Right ventricle myocardium superior (tissue), 1 donor: ENCODE results near the gene KIAA1217. TPM values are rescaled to one million over a fixed set of nuclear protein-coding genes. Genes with fewer than 3 reads are reported as not detected.
A peak's percentile ranks its signal among the peaks of the same experiment; 100 is the strongest.
"Not testable (repeated sequence)": the region's sequence is repeated elsewhere in the genome, so short reads cannot be mapped to it uniquely, and the experiment has no call there.

ENCODE experiments used
- ATAC-seq: fragments of 200-7000 bp; cut with Tn5 transposase; one replicate; pipeline ENCODE4 v1.9.1; 2020; ENCODE audit warnings: mild to moderate bottlenecking; ENCODE audit not compliant: poor library complexity
- DNase-seq: peaks from one replicate; pipeline ENCODE4 v3.0.0-alpha.2; 2020
- intact Hi-C: fragments of 100-400 bp; cut with DNase I; formaldehyde crosslinking; loops from one replicate; pipeline ENCODE4 v1.11.2; 2022
- total RNA-seq: library from RNA; stranded (reverse); fragmentation: NEBNext Ultra II Directional; extraction: Animal tissue kit (Norgen Biotek cat#: 25700); gene quantifications from one replicate; pipeline ENCODE4 v1.2.1, GENCODE V29; 2021
- donor health status: DM: no; HTN: yes; CAD: no; lungs with severe emphysema.

The KIAA1217 gene
- total RNA-seq, 1 donor from 2014 or later: 38.2 TPM

- DNase-seq: no peak
- no peak for ATAC-seq
- intact Hi-C loops: no loop called here
Observed at GRCh38 chr10:24310104-24310503, 101.2 kb downstream of the KIAA1217 start.

DNA sequence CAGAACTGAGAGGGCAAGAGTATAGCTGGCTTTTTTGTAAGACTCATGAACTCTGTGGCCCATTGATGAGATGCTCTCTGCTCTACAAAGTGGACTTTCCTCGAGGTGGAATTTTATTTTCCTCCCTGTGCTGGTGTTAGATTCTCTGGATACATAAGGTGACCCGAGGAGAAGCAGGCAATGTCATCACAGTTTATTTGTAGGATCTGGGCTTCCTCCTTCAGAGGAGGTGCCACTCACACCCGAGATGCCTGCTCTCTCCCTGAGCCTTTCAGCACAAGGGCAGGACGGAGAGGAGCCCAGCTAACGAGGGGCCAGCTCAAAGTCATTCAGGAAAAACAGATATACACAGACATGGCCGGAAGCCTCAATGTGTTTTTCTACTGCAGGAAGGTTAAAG, 103.0 kb downstream of the KIAA1217 start:
- intact Hi-C loops: no loop called here
- DNase-seq: no peak
- no peak for ATAC-seq

DNA sequence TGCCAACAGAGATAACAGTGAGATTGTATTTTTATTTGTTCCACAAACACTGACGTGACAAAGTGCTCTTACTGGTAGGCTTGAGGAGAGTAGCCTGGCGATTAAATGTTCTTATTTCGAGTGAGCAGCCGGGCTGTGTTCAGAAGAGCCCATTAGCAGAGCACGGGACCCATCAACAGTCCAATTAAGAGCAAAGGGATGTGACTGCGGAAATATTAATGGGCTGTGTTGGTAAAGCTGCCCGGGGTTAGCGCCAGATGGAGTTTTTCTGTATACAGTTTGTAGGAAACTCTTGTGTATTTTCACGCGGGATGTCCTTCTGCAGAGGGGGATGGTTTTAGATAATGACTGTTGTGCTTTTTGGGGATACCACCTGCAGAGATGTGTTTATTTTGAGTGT, 104.3 kb downstream of the KIAA1217 start:
- intact Hi-C loops: no loop called here
- DNase-seq: no peak
- ATAC-seq: peak; percentile 80

- DNase-seq: no peak
- intact Hi-C loops: no loop called here
- no peak for ATAC-seq
Observed at GRCh38 chr10:24315211-24315610, 106.3 kb downstream of the KIAA1217 start.

DNA sequence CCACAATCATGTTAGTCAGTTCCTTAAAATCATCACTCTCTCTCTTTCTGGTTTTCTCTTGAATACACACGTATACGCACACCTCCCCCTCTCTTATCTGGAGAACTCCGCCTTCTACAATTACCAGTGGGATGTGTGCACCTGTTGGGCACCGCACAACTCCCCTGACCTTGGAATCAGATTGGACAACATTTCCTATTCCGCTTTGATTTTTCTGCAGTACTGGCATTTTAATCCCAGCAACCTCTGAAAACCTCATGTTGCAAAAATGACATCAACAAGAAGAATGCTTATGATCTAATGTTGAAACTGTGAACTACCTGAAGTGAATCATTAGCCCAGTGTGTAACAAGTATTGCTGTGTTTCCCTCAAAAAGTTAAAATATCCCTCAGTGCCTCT, 109.6 kb downstream of the KIAA1217 start:
- DNase-seq (no peak), ATAC-seq (no peak)
- intact Hi-C loops: no loop called here

DNA sequence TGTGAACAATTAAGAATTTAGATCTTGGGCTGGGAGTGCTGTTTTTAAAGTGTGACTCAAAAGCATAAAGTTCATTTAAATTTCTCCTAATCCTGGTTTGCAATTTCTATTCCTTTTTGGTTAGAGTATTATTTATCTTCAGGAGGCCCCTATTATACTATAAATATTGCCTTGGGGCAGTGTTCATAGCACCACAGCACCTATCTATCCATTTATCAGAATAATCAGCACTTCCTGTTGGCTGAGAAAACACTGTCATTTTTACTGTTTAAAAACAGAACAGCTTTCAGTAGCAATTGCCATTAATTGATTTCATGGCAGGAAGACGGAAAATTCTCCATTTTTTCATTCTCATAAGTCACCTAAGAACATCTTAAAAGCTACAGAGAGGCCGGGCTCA, 111.4 kb downstream of the KIAA1217 start:
- no peak for ATAC-seq
- DNase-seq: no peak
- intact Hi-C loops: no loop called here

- intact Hi-C loops: no loop called here
- DNase-seq (no peak), ATAC-seq (no peak)
Observed at GRCh38 chr10:24324651-24325050, 115.7 kb downstream of the KIAA1217 start.

DNA sequence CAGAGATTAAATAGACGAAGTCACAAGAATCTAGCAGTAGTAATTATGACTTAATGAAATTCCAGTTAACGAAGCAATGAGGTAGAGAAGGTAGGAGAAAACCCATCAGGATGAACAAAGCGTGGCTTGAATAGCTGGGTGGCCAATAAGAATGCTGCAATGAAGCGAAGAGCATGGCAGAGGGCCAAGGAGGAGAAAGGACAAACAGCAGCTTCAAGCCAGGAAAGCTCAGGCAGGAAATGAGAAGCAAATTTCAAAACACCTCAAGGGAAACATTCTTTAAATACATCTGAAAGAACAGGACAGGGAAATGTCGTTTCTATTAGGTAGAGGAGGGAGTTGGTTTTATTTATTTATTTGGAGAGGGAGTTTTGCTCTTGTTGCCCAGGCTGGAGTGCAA, 122.5 kb downstream of the KIAA1217 start:
- ATAC-seq: peak; percentile 65
- DNase-seq: peak; percentile 61
- intact Hi-C loops: no loop called here

DNA sequence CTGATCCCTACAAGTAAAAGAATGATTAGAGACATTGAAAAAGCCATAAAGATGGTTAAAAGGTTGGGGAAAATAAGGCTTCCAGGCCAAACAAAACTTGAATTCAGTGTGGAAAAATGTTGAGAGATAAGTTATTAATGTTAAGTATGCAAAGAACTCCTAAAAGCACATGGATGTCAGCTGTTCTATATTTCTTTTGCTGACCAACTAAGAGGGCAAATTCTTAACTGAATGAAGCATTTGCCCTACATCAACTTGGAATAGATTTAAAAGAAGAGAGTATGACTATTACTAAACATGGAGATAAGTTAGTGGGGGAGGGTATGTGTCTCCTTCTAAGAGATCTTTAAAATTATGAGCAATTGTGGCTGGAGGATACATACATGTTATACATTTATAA, 124.8 kb downstream of the KIAA1217 start:
- intact Hi-C loops: no loop called here
- ATAC-seq (no peak), DNase-seq (no peak)

DNA sequence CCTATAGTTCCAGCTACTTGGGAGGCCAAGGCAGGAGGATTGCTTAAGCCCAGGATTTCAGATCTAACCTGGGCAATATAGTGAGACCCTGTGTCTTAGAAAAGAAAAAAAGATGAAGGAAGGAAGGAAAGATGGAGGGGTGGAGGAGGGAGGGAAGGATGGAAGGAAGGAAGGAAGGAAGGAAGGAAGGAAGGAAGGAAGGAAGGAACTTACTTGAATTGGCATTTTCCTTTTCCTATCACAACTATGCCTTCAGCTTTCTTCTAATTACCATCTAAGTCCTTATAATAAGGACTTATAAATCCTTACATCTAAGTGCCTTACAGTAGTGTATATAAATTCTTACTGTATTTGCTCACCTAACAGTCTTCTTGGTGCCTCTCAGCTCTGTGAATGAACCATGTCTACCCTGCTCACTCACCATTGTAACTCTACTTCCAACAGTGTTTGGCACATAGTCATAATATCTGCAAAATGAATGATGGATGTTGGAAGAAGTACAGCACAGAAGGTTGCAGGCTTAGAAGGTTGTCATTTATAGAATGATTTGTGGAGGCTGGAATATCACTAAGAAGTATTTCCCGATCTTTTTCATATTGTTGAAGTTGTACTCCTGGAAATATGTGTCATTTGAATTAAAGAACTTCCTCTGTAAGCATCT, 125.5 kb downstream of the KIAA1217 start:
- intact Hi-C loops: no loop called here
- ATAC-seq: peak; percentile 39
- DNase-seq: no peak

DNA sequence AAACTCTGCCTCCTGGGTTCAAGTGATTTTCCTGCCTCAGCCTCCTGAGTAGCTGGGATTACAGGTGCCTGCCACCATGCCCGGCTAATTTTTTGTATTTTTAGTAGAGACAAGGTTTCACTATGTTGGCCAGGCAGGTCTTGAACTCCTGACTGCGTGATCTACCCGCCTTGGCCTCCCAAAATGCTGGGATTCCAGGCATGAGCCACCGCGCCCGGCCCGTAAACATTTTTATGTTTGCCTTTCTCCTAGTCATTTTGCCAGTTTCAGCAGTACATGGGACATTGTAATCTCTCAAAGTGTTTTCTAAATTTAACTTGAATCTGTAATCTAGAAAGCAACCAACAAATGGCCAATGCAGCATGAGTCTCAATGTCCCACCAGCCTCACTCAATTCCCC, 128.8 kb downstream of the KIAA1217 start:
- intact Hi-C loops, DNase-seq: not testable (repeated sequence)
- peak; percentile 40 for ATAC-seq

DNA sequence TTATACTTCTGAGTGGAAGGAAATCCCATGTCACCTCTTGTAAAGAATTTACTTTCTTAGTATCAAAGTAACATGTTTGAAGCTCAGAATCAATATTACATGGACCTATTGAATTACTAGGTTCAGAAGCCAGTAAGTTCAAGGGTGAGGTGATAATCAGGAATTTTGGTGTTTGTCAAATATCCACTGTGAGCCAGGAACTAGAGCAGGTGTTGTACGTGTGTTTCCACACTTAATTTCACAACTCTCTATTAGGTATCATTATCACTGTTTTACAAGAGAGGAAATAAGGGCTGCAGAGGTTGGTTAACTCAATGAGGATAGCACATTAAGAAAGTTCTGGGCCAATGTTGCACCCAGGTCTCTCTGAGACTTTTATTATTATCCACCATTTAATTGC, 130.4 kb downstream of the KIAA1217 start:
- intact Hi-C loops: no loop called here
- DNase-seq: no peak
- ATAC-seq: no peak

GRCh38 chr10:24340446-24340845, 131.5 kb downstream of the KIAA1217 start:
- DNase-seq (no peak), ATAC-seq (no peak)
- intact Hi-C loops: no loop called here

DNA sequence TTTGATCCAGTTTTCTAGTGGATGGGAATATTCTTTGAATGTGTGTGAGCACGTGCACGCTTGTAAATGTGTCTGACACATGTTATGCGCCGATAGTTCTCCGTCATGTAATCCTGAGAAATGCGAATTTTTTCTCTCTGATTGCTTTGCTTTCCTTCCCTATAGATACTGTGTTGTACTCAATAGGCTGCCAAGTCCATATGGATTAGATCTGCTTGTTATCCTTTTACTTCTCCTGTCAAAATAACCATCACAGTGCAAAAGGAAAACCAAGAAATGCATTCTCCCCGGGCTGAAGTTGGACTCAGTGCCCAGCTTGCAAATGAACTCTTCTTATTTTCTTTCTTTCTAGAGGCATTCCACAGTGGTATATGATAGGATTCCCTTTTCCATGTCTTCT, 131.9 kb downstream of the KIAA1217 start:
- ATAC-seq (no peak), DNase-seq (no peak)
- intact Hi-C loops: no loop called here

GRCh38 chr10:24341371-24341770, 132.4 kb downstream of the KIAA1217 start:
- DNase-seq (no peak), ATAC-seq (no peak)
- intact Hi-C loops: no loop called here

DNA sequence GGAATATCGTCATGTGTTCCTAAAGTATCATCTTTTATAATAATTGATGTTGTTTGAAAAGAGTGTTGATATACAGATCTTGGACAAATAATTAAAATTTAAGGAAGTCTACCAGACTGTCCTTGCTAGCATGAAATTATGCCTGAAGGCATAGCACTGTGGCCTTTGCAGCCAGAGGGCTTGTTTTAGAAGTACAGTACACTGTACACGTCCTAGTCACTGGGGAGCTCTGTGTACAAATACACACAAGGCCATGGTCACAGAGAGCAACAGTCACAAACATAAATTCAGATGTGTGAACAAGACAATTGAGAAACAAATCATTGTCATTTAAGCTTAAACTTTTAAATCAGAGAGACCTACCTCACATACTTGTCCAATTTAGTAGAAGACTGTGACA, 133.0 kb downstream of the KIAA1217 start:
- ATAC-seq (peak; percentile 50), DNase-seq (no peak)
- intact Hi-C loops: no loop called here

- intact Hi-C loops: no loop called here
- DNase-seq (no peak), ATAC-seq (no peak)
Observed at GRCh38 chr10:24343686-24344085, 134.7 kb downstream of the KIAA1217 start.

DNA sequence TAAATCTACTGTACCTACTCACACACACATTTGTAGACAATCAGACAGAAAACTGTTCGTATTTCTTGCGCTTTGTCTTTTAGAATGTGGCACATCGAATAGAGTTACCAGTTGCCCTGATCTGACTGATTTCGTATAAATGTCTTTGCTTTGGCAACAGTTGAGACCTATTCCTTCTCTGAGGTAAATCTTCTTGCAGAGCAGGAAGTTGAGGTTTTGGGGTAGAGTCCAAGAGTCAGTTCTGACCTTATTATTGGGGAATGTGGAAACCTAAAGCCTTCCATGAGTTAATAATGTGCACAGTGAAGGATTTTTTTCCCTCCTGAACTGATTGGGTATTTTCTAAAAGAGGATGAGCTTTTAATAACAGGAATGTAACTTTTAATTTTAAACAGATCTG, 135.3 kb downstream of the KIAA1217 start:
- ATAC-seq (no peak), DNase-seq (no peak)
- intact Hi-C loops: no loop called here

DNA sequence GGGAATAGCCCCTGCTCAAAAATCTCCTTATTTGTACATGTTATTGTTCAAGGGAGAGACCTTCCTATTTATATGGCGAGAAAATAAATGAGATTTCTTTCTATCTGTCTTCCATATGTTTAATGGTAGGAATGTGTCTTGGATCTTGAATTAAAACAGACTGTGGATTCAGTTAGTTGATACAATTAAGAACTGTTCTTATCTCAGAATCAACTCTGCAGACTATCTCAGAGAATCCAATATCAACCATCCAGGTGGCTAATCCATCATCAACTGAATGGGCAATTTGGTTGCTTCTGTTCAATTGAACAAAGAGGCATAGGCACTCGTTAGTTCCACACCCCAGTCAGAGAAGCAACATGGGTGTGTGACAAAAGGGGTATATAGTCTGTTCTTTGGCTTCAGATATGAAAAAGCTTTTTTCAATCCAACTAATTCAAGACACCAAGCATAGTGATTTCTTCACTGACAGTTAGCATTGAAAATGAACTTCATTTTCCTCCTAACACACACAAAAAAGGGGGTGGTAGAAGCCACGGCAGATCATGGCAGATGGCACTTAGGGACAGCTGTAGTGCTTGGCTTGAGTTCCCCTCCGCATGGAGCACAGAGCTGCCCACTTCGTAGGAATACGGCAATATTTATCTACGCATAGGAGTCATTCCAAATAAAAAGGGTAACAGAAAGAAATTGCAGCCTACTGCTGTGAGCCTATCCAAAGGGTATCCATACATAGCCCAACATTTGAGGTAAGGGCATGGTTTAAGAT, 135.9 kb downstream of the KIAA1217 start:
- ATAC-seq (no peak), DNase-seq (no peak)
- intact Hi-C loops: no loop called here

GRCh38 chr10:24346877-24347519, 138.1 kb downstream of the KIAA1217 start:
- DNase-seq: no peak
- ATAC-seq: no peak
- intact Hi-C loops: no loop called here
